Activated CD4-positive, alpha-beta T cell treated with anti-CD3 and anti-CD28 coated beads, Interleukin-2, amount 10 ng/mL, durations not matched to agents 24 days and 14 days (primary cell): Measurements from ENCODE around the gene AQP5. TPM values are rescaled to one million over a fixed set of nuclear protein-coding genes. Genes with fewer than 3 reads are reported as not detected.

ENCODE experiments used
- DNase-seq: peaks from one replicate; pipeline ENCODE4 v3.0.0; 2022
- H3K27ac Mint-ChIP-seq: one replicate; pipeline ENCODE4 v1.8.0; 2022; ENCODE audit warnings: mild to moderate bottlenecking, mixed read lengths
- H3K27me3 Mint-ChIP-seq: one replicate; pipeline ENCODE4 v1.8.0; 2022; ENCODE audit warnings: mixed read lengths
- H3K36me3 Mint-ChIP-seq: one replicate; pipeline ENCODE4 v1.8.0; 2022; ENCODE audit warnings: low read depth, mild to moderate bottlenecking, mixed read lengths
- H3K4me1 Mint-ChIP-seq: one replicate; pipeline ENCODE4 v1.8.0; 2021; ENCODE audit warnings: mixed read lengths
- H3K4me3 Mint-ChIP-seq: one replicate; pipeline ENCODE4 v1.8.0; 2022; ENCODE audit warnings: mild to moderate bottlenecking, moderate library complexity, mixed read lengths
- H3K9me3 Mint-ChIP-seq: one replicate; pipeline ENCODE4 v1.8.0; 2021; ENCODE audit warnings: mixed read lengths
- intact Hi-C: fragments of 100-400 bp; cut with micrococcal nuclease; formaldehyde crosslinking; loops from one replicate; pipeline ENCODE4 v1.15.1; 2023
- total RNA-seq: library from RNA; stranded (reverse); gene quantifications from 2 replicates; pipeline ENCODE4 v1.2.3, GENCODE V29; 2022

Gene AQP5
- total RNA-seq, 1 donor from 2014 or later = not detected

DNA sequence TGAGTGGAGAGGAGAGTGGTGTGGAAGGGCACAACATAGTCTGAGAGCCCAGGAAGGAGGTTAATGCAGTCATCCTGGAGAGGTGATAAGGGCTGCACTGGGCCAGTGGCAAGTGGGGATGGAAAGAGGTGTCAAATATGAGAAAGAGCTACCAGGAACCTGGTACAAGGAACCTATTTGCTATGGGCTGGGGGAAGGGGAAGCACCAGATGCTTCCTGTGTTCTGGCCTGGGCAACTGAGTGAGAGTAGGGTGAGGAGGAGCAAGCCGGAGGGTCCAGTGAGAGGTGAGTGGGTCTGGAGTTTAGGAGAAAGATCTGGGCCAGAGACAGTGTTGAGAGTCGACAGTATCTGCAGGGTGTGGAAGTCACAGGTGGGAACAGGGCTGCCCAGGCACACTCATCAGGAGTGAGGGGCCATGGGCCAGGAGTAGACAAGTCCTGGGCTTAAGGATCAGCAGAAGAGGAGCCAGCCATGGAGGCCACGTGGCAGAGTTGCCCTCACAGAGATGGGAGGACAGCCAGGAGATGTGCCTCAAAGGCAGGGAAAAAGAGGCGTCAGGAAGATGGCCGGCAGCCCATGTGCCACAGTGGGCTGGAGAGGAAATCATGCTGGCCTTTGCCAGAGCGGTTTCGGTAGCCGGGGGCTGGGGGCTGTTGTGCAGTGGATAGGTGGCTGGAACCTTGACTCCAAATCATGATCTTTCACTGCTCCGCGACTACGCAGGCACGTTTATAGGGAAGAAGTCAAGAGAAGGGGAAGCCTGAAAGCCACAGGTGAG is 8.2 kb downstream of the AQP5 start:
- no peak overlapping the region for H3K4me3 Mint-ChIP-seq
- H3K27ac Mint-ChIP-seq = no peak overlapping the region
- no peaks in the 10 kb centered on the region for H3K9me3 Mint-ChIP-seq
- DNase-seq = no peak
- H3K36me3 Mint-ChIP-seq = no peaks in the 10 kb centered on the region
- intact Hi-C loops = no loop called here
- H3K4me1 Mint-ChIP-seq = peaks cover 4% of the 10 kb centered on the region
- H3K27me3 Mint-ChIP-seq = peaks cover 15% of the 10 kb centered on the region

GRCh38 chr12:49970658-49971057 is 9.0 kb downstream of the AQP5 start:
- peaks cover 11% of the 10 kb centered on the region for H3K27me3 Mint-ChIP-seq
- DNase-seq = no peak
- peaks cover 4% of the 10 kb centered on the region for H3K4me1 Mint-ChIP-seq
- no peaks in the 10 kb centered on the region for H3K9me3 Mint-ChIP-seq
- H3K4me3 Mint-ChIP-seq = no peak overlapping the region
- H3K27ac Mint-ChIP-seq = no peak overlapping the region
- no peaks in the 10 kb centered on the region for H3K36me3 Mint-ChIP-seq
- intact Hi-C loops = no loop called here

GRCh38 chr12:49971141-49971540 is 9.5 kb downstream of the AQP5 start:
- intact Hi-C loops = no loop called here
- no peak overlapping the region for H3K4me3 Mint-ChIP-seq
- H3K27ac Mint-ChIP-seq = no peak overlapping the region
- H3K4me1 Mint-ChIP-seq = peaks cover 4% of the 10 kb centered on the region
- no peaks in the 10 kb centered on the region for H3K36me3 Mint-ChIP-seq
- H3K9me3 Mint-ChIP-seq = no peaks in the 10 kb centered on the region
- DNase-seq = no peak
- peaks cover 8% of the 10 kb centered on the region for H3K27me3 Mint-ChIP-seq

DNA sequence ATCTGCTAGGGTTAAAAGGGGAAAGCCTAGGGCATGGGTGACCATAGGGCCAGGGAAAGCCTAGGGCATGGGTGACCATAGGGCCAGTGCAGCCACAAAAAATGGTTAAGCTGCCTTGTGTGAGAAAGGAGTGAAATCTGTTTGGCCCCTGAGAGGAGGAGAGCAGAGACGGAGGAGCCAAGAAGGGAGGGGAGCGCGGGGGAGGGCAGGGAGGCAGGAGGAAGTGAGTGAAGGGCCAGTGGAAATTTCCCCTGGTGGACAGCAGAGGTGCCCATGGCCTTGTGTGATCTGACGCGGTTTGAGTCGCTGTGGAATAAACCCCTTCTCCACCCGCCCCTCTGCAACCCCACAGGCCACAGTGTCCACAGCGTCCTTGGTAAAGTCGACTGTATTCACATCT is 10.5 kb downstream of the AQP5 start:
- no peak for DNase-seq
- Mint-ChIP-seq H3K27ac (no peak overlapping the region), H3K36me3 (no peaks in the 10 kb centered on the region), H3K4me3 (no peak overlapping the region), H3K27me3 (peaks cover 4% of the 10 kb centered on the region), H3K4me1 (peaks cover 2% of the 10 kb centered on the region), H3K9me3 (no peaks in the 10 kb centered on the region)
- intact Hi-C loops = no loop called here

DNA sequence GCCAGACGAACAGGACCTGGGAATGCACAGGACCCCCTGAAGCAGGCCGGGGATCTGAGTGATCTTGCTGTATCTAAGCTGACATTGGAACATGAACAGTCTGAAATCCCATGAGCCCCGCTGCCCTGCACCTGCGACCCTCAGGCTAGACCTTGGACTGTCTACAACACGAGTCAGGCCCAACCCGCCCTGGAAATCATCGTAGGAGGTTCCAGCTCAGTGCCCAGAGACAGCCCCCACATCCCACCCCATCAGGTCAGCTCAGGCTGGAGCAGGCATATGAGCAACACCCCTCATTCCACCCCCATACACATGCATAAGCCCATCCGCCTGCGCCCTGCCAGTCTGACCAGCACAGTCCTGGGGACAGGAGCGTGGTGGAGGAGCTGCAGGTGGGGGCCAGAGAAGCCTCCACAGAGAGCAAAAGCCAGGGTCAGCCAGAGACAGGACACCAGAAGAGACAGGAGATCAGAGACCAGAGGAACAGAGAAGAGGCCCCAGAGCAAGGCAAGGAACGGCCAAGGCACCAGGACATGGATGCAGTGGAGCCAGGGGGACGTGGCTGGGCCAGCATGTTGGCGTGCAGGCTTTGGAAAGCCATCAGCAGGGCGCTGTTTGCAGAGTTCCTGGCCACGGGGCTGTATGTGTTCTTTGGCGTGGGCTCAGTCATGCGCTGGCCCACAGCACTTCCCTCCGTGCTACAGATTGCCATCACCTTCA is 11.1 kb downstream of the AQP5 start, which contains the start of gene AQP6:
TSS of gene AQP6 (plus strand) at position 307 of the 720 bp plus-strand sequence. CDS start at position 534, 227 bp downstream.
- DNase-seq = no peak
- H3K4me3 Mint-ChIP-seq = no peak within 1 kb of the TSS
- H3K27me3 Mint-ChIP-seq = peaks cover 4% of the 10 kb centered on the region
- no peaks in the 10 kb centered on the region for H3K9me3 Mint-ChIP-seq
- H3K36me3 Mint-ChIP-seq = no peaks in the 10 kb centered on the region
- intact Hi-C loops = no loop called here
- no peaks in the 10 kb centered on the region for H3K4me1 Mint-ChIP-seq
- no peak within 1 kb of the TSS for H3K27ac Mint-ChIP-seq

DNA sequence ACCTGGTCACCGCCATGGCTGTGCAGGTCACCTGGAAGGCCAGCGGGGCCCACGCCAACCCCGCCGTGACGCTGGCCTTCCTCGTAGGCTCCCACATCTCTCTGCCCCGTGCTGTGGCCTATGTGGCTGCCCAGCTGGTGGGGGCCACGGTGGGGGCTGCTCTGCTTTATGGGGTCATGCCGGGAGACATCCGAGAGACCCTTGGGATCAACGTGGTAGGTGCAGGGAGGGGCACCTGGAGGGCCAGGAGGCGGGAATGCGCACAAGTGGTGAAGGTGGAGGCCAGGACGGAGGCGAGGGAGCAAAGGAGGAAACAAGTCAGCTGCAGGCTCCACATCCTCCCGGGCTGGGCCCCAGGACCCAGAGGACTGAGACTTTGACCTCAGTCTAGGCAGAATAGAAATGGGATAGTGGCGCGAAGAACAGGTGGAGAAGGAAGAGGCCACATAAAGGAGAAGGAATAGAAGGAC is 11.7 kb downstream of the AQP5 start:
- intact Hi-C loops = no loop called here
- no peak for DNase-seq
- Mint-ChIP-seq H3K4me1 (no peaks in the 10 kb centered on the region), H3K36me3 (no peaks in the 10 kb centered on the region), H3K27me3 (no peaks in the 10 kb centered on the region), H3K4me3 (no peak overlapping the region), H3K9me3 (no peaks in the 10 kb centered on the region), H3K27ac (no peak overlapping the region)

DNA sequence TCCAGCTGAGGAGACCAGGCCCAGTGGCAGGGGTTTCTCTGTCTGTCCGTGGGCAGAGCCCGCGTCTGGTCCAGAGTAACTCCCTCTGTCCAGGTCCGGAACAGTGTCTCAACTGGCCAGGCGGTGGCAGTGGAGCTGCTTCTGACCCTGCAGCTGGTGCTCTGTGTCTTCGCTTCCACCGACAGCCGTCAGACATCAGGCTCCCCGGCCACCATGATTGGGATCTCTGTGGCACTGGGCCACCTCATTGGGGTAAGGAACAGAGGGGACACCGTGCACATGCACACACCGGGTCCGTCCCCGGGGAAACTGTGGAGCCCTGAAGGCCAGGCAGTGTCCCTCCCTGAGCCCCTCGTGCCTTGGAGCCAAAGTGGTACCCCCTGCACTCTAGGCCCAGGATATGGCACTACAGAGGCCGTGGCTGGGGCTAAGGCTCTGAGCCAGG is 12.6 kb downstream of the AQP5 start:
- Mint-ChIP-seq H3K27me3 (no peaks in the 10 kb centered on the region), H3K27ac (no peak overlapping the region), H3K9me3 (no peaks in the 10 kb centered on the region), H3K4me3 (no peak overlapping the region), H3K36me3 (no peaks in the 10 kb centered on the region), H3K4me1 (no peaks in the 10 kb centered on the region)
- DNase-seq = no peak
- intact Hi-C loops = no loop called here

DNA sequence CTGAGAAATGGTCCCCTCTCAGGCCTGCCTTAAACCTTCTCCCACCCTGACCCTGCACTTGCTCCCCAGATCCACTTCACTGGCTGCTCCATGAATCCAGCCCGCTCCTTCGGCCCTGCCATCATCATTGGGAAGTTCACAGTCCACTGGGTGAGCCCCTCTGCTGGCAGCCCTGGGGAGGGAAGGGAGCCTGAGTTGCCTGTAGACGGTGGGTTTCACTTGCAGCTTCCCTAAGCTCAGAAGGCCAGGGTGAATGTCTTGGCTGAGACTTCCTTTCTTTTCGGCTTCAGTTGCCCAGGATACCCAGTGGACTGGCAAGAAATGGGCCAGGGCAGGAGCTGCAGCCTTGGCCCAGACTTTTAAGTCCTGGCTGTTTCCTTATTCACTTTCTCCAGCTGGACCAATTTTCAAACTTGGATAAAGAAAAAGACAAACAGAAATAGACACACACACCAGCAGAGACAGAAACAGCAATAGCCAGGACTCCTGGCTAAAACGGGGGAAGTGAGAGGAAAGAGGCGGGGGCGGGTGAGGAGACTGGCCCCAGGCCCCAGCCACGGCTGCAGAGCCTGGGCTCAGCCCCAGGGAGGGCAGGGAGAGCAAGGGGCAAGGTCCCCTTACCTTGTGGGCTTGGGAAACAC is 13.1 kb downstream of the AQP5 start:
- Mint-ChIP-seq H3K27me3 (no peaks in the 10 kb centered on the region), H3K36me3 (no peaks in the 10 kb centered on the region), H3K27ac (no peak overlapping the region), H3K9me3 (no peaks in the 10 kb centered on the region), H3K4me3 (no peak overlapping the region), H3K4me1 (no peaks in the 10 kb centered on the region)
- intact Hi-C loops = no loop called here
- no peak for DNase-seq

DNA sequence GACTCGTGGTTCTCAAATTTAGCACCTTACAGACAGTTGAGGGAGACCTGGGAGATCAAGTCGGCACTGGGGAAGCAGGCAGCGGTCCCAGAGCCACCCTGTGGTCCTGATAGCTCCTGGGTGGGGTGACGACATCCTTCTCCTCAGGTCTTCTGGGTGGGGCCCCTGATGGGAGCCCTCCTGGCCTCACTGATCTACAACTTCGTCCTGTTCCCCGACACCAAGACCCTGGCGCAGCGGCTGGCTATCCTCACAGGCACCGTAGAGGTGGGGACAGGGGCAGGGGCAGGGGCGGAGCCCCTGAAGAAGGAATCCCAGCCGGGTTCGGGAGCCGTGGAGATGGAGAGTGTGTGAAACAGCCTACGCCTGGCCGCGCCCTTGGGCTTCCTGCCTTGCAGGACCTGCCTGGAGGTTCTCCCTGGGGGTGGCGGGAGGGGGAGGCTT is 13.7 kb downstream of the AQP5 start:
- Mint-ChIP-seq H3K27ac (no peak overlapping the region), H3K27me3 (no peaks in the 10 kb centered on the region), H3K4me1 (no peaks in the 10 kb centered on the region), H3K9me3 (no peaks in the 10 kb centered on the region), H3K4me3 (no peak overlapping the region), H3K36me3 (no peaks in the 10 kb centered on the region)
- intact Hi-C loops = no loop called here
- no peak for DNase-seq

DNA sequence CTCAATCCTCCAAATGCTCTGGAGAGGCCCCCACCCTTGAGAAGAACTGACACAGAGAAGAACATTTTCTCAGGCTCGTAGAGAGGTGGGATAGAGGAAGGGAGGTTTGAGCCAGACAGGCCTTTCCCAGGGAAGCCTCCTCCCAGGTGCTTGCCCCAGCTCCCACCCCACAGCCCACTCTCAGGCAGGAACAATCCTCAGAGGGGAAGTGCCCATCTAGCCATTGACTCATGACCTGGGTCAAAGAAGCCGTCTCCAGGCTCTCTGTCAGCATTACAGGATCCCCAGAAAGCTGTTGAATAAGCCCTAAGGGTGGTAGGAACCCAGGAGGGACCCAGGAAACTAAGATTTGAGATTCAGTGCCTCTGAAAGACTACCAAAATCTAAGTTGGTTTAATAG is 14.9 kb downstream of the AQP5 start:
- H3K9me3 Mint-ChIP-seq = no peaks in the 10 kb centered on the region
- H3K4me3 Mint-ChIP-seq = no peak overlapping the region
- no peaks in the 10 kb centered on the region for H3K36me3 Mint-ChIP-seq
- H3K27me3 Mint-ChIP-seq = no peaks in the 10 kb centered on the region
- H3K27ac Mint-ChIP-seq = no peak overlapping the region
- no peak for DNase-seq
- intact Hi-C loops = no loop called here
- no peaks in the 10 kb centered on the region for H3K4me1 Mint-ChIP-seq

GRCh38 chr12:49978125-49978524 is 16.5 kb downstream of the AQP5 start:
- no peaks in the 10 kb centered on the region for H3K9me3 Mint-ChIP-seq
- no peak overlapping the region for H3K4me3 Mint-ChIP-seq
- no peak for DNase-seq
- H3K27me3 Mint-ChIP-seq = no peaks in the 10 kb centered on the region
- H3K4me1 Mint-ChIP-seq = no peaks in the 10 kb centered on the region
- H3K27ac Mint-ChIP-seq = no peak overlapping the region
- H3K36me3 Mint-ChIP-seq = no peaks in the 10 kb centered on the region
- intact Hi-C loops = no loop called here

- peaks cover 2% of the 10 kb centered on the region for H3K4me1 Mint-ChIP-seq
- H3K27me3 Mint-ChIP-seq = no peaks in the 10 kb centered on the region
- no peak overlapping the region for H3K4me3 Mint-ChIP-seq
- intact Hi-C loops = no loop called here
- no peaks in the 10 kb centered on the region for H3K9me3 Mint-ChIP-seq
- DNase-seq = no peak
- no peak overlapping the region for H3K27ac Mint-ChIP-seq
- no peaks in the 10 kb centered on the region for H3K36me3 Mint-ChIP-seq
Measured at GRCh38 chr12:49979016-49979586, 17.4 kb downstream of the AQP5 start.

- H3K36me3 Mint-ChIP-seq = peaks cover 5% of the 10 kb centered on the region
- no peaks in the 10 kb centered on the region for H3K9me3 Mint-ChIP-seq
- H3K27me3 Mint-ChIP-seq = no peaks in the 10 kb centered on the region
- no peak overlapping the region for H3K4me3 Mint-ChIP-seq
- no peak for DNase-seq
- H3K4me1 Mint-ChIP-seq = peaks cover 2% of the 10 kb centered on the region
- intact Hi-C loops = no loop called here
- H3K27ac Mint-ChIP-seq = no peak overlapping the region
Measured at GRCh38 chr12:49979791-49980190, 18.1 kb downstream of the AQP5 start.
